ENCODE results near the gene ATXN7L1.

Gene ATXN7L1

DNA sequence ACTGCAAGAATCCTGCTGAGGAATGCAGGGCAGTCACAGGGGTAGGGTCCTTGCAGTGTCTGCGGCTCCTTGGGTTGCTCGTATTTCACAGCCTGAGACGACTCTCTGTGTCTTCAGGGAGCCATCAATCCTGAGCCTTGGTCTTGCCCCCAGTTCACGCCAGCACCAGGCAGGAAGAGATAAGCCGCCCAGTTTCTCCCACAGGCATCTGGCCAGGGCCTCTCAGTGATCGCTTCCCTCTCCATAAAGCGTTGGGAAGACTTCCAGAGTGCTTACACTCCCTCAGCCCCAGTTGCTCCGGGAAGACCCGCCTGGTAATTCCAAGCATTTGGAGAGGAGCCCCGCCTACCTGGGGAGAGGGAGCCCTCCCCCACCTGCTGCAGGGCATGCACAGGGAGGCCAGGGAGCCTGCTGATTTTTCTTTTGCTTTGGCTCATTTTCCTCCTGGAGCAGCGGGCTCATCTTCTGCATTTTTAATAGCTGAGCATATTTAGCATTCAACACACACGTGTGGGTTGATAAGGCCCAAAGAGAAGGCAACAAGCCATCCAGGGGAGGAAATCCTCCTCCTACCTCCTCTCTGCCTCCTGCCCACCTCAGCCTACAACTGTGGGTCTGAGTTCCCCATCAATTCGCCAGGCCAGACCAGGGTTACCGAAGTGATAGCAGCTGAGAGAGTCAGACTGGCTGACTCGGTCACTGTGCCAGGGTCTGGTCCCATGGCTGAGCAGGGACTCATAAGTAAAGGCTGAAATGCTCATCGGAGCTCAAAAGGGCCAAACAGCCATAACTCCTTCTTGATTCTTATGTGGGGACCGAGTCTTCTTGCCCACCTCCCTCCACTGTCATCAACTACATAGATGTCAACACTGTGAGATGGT lies 220.7 kb downstream of the ATXN7L1 start:
- TF ChIP-seq, protein P1, sequence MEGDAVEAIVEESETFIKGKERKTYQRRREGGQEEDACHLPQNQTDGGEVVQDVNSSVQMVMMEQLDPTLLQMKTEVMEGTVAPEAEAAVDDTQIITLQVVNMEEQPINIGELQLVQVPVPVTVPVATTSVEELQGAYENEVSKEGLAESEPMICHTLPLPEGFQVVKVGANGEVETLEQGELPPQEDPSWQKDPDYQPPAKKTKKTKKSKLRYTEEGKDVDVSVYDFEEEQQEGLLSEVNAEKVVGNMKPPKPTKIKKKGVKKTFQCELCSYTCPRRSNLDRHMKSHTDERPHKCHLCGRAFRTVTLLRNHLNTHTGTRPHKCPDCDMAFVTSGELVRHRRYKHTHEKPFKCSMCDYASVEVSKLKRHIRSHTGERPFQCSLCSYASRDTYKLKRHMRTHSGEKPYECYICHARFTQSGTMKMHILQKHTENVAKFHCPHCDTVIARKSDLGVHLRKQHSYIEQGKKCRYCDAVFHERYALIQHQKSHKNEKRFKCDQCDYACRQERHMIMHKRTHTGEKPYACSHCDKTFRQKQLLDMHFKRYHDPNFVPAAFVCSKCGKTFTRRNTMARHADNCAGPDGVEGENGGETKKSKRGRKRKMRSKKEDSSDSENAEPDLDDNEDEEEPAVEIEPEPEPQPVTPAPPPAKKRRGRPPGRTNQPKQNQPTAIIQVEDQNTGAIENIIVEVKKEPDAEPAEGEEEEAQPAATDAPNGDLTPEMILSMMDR (IDR thresholded peaks at IDR 0.05): no peak
- H3K9me3 ChIP-seq (ENCODE audit: control insufficient read depth, low read length): no peaks in the 10 kb centered on the region
- H3K36me3 ChIP-seq (ENCODE audit: control insufficient read depth, insufficient read depth, low read length): no peaks in the 10 kb centered on the region
- no peak overlapping the region for H3K4me3 ChIP-seq (ENCODE audit: low read depth, low read length)
- H2AFZ ChIP-seq: no peak overlapping the region
- no peak overlapping the region for H3K4me2 ChIP-seq (ENCODE audit: low read length)
- no peaks in the 10 kb centered on the region for H3K4me1 ChIP-seq
- H3K27me3 ChIP-seq (ENCODE audit: control insufficient read depth, insufficient read depth, low read length): no peaks in the 10 kb centered on the region
- no peak overlapping the region for H3K27ac ChIP-seq
- H3K79me2 ChIP-seq: no peaks in the 10 kb centered on the region
- H3K9ac ChIP-seq: no peak overlapping the region

- Histone ChIP-seq H3K36me3 (ENCODE audit: control insufficient read depth, insufficient read depth, low read length) (no peaks in the 10 kb centered on the region), H3K27ac (no peak overlapping the region), H3K9ac (no peak overlapping the region), H3K4me1 (no peaks in the 10 kb centered on the region), H3K27me3 (ENCODE audit: control insufficient read depth, insufficient read depth, low read length) (no peaks in the 10 kb centered on the region), H3K4me3 (ENCODE audit: low read depth, low read length) (no peak overlapping the region), H3K9me3 (ENCODE audit: control insufficient read depth, low read length) (no peaks in the 10 kb centered on the region), H3K79me2 (no peaks in the 10 kb centered on the region), H2AFZ (no peak overlapping the region), H3K4me2 (ENCODE audit: low read length) (no peak overlapping the region)
- TF ChIP-seq, protein P1 (IDR thresholded peaks at IDR 0.05): no peak
Measured at GRCh38 chr7:105655067-105655466, 221.3 kb downstream of the ATXN7L1 start.

- no peaks in the 10 kb centered on the region for H3K36me3 ChIP-seq (ENCODE audit: control insufficient read depth, insufficient read depth, low read length)
- H2AFZ ChIP-seq: no peak overlapping the region
- H3K79me2 ChIP-seq: no peaks in the 10 kb centered on the region
- H3K27me3 ChIP-seq (ENCODE audit: control insufficient read depth, insufficient read depth, low read length): no peaks in the 10 kb centered on the region
- H3K9me3 ChIP-seq (ENCODE audit: control insufficient read depth, low read length): no peaks in the 10 kb centered on the region
- H3K4me2 ChIP-seq (ENCODE audit: low read length): no peak overlapping the region
- H3K4me1 ChIP-seq: peaks cover 2% of the 10 kb centered on the region
- H3K9ac ChIP-seq: no peak overlapping the region
- no peak overlapping the region for H3K4me3 ChIP-seq (ENCODE audit: low read depth, low read length)
- H3K27ac ChIP-seq: no peak overlapping the region
- TF ChIP-seq, protein P1 (IDR thresholded peaks at IDR 0.05): no peak
Measured at GRCh38 chr7:105654095-105654686, 222.2 kb downstream of the ATXN7L1 start.

DNA sequence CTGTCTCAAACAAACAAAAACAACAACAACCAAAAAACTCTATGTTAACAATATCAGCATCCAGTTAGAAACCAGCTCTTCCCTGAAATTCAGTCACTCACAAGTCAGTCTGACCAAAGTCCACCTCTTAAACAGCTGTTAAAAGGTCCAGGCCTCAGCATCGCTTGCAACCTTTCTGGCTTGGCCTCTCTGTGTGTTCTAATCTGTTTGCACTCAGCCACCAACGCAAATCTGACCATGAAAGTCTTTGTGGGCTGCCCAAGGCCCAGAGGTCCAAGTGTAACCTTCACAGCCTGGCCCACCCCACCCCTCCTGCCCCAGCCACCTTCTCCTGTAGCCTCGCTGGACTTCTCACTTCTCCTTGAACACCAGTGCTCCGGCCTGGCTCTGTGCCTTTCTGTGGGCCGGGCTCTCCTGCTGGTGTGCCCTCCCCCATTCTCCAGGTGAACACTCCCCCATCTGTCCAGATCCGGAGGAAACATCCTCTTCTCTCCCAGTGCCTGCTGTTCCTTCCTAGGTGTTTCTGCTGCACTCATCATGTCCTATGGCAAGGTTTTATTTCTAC lies 222.9 kb downstream of the ATXN7L1 start:
- Histone ChIP-seq H3K27ac (no peak overlapping the region), H3K27me3 (ENCODE audit: control insufficient read depth, insufficient read depth, low read length) (no peaks in the 10 kb centered on the region), H3K79me2 (no peaks in the 10 kb centered on the region), H2AFZ (no peak overlapping the region), H3K4me1 (peaks cover 2% of the 10 kb centered on the region), H3K4me3 (ENCODE audit: low read depth, low read length) (no peak overlapping the region), H3K9me3 (ENCODE audit: control insufficient read depth, low read length) (no peaks in the 10 kb centered on the region), H3K4me2 (ENCODE audit: low read length) (no peak overlapping the region), H3K36me3 (ENCODE audit: control insufficient read depth, insufficient read depth, low read length) (no peaks in the 10 kb centered on the region), H3K9ac (no peak overlapping the region)
- TF ChIP-seq, protein P1 (IDR thresholded peaks at IDR 0.05): no peak
